Measurements from ENCODE around the gene ITGA11. TPM values are rescaled to one million over a fixed set of nuclear protein-coding genes. Genes with fewer than 3 reads are reported as not detected.

ITGA11 gene
- polyA plus RNA-seq, 1 of the 3 experiments (the other 2 are of a cell fraction) = 0.49 TPM

DNA sequence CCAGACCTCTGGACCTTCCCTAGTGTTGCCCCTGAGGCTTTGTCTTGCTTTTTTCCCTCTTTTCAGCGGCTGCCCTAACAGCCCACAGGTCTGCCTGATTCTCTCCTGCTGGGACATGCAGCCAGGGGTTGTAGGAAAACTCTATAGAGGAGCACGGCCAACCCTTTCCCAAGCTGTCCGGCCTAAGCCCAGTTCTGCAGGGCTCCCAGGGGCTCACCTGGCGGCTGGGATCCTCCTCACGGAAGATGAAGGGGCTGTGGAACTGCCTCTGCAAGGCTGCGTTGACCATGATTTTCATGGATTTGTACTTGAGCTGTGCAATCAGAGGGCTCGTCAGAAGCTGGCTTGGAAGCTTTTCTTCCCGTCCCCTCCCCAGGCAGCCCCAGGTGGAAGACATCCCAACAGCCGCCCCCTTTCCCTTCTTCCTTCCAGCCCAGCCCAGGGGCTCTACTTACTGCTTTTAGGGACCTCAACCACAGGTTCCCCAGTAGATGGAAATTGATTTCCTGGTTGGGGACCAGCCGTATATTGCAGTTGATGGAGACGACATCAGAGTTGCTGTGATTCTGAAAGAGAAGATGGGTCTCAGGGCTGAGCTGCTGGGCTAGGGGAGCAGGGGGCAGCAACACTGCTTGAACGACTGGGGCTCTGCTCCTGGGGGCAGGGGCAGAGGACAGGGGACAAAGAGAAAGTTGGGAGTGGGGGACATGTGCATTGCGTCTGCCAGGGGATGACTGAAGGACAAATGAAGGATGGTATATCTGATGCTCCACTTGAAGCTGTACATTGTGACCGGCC, 124.6 kb downstream of the ITGA11 start:
- no peak overlapping the region; the same call in 1 of the 2 replicates for H3K4me2 ChIP-seq
- no peak overlapping the region for H3K9ac ChIP-seq
- H3F3A ChIP-seq (replicated peaks; ENCODE audit: insufficient read depth) = peaks cover 8% of the 10 kb centered on the region
- ChIA-PET POLR2A (interaction anchor here (1.8 kb wide), 1 partner anchor 30 kb away, joined by 16 read pairs; the partner anchor contains the start of gene FEM1B), CTCF (interaction anchor here (0.7 to 4.5 kb wide), 49 partner anchors 11 to 625 kb away, joined by 3 to 75 read pairs (median 7); partner anchors contain the start of genes CLN6 and FEM1B)
- TF ChIP-seq NFIC (IDR thresholded peaks at IDR 0.05; ENCODE audit: borderline replicate concordance) = no peak
- no peaks in the 10 kb centered on the region for H3K27me3 ChIP-seq (ENCODE audit: insufficient read depth)
- no peaks in the 10 kb centered on the region for H4K20me1 ChIP-seq (ENCODE audit: insufficient read depth)
- H2AFZ ChIP-seq (ENCODE audit: low read depth) = peak overlapping the region; percentile 45; the same call in 1 of the 2 replicates
- no peaks in the 10 kb centered on the region for H3K9me2 ChIP-seq
- no peaks in the 10 kb centered on the region for H3K79me2 ChIP-seq (ENCODE audit: insufficient read depth)
- no peak overlapping the region for H3K4me3 ChIP-seq (ENCODE audit: low read depth in 2 of 2, low read length in 1 of 2)
- no peaks in the 10 kb centered on the region for H3K36me3 ChIP-seq (replicated peaks in 1 of 2; ENCODE audit: control insufficient read depth in 1 of 2, insufficient read depth in 2 of 2, low read length in 1 of 2)
- H3K27ac ChIP-seq (ENCODE audit: low read depth in 2 of 2, low read length in 1 of 2) = no peak overlapping the region
- 84% methylated on average over 11 of the region's 14 CpGs for WGBS (ENCODE audit: low lambda C conversion rate)
- no peaks in the 10 kb centered on the region for H3K9me3 ChIP-seq
- peak; percentile 10 for DNase-seq
- peaks cover 0 to 9% of the 10 kb centered on the region in 2 experiments; a peak in 1 of 4 replicates for H3K4me1 ChIP-seq (ENCODE audit: control insufficient read depth in 1 of 2, insufficient read depth in 2 of 2, low read depth in 1 of 2, low read length in 1 of 2)

- CTCF ChIA-PET = interaction anchor here (1.2 to 4.5 kb wide), 18 partner anchors 9 to 620 kb away, joined by 3 to 75 read pairs (median 14); partner anchors contain the start of gene CLN6
- WGBS (ENCODE audit: low lambda C conversion rate) = 83% methylated on average over 4 of the region's 6 CpGs
Observed at GRCh38 chr15:68305420-68305871, 126.5 kb downstream of the ITGA11 start.

GRCh38 chr15:68304589-68305337, 127.2 kb downstream of the ITGA11 start:
- Histone ChIP-seq H3K9ac (0 out of 2 replicates have a peak overlapping the region, but pooled peaks have one; percentile 33), H3K4me1 (ENCODE audit: control insufficient read depth in 1 of 2, insufficient read depth in 2 of 2, low read depth in 1 of 2, low read length in 1 of 2) (no peaks in the 10 kb centered on the region; a peak in 1 of 4 replicates), H2AFZ (ENCODE audit: low read depth) (no peak overlapping the region), H3K27ac (ENCODE audit: low read depth in 2 of 2, low read length in 1 of 2) (peak overlapping the region in 1 of 2 experiments; percentile 61; a peak in 2 of 4 replicates), H4K20me1 (ENCODE audit: insufficient read depth) (no peaks in the 10 kb centered on the region), H3K79me2 (ENCODE audit: insufficient read depth) (no peaks in the 10 kb centered on the region), H3K9me2 (no peaks in the 10 kb centered on the region), H3K9me3 (no peaks in the 10 kb centered on the region), H3K36me3 (replicated peaks in 1 of 2; ENCODE audit: control insufficient read depth in 1 of 2, insufficient read depth in 2 of 2, low read length in 1 of 2) (no peaks in the 10 kb centered on the region), H3K27me3 (ENCODE audit: insufficient read depth) (no peaks in the 10 kb centered on the region), H3K4me2 (no peak overlapping the region), H3K4me3 (ENCODE audit: low read depth in 2 of 2, low read length in 1 of 2) (no peak overlapping the region), H3F3A (replicated peaks; ENCODE audit: insufficient read depth) (peaks cover 8% of the 10 kb centered on the region)
- ChIA-PET POLR2A (no interaction called here), CTCF (interaction anchor here (0.8 to 4.5 kb wide), 13 partner anchors 14 to 620 kb away, joined by 3 to 75 read pairs (median 7); no protein-coding TSS in a partner anchor)
- DNase-seq = no peak
- WGBS (ENCODE audit: low lambda C conversion rate) = 86% methylated on average over 15 of the region's 15 CpGs
- TF ChIP-seq, protein P1, sequence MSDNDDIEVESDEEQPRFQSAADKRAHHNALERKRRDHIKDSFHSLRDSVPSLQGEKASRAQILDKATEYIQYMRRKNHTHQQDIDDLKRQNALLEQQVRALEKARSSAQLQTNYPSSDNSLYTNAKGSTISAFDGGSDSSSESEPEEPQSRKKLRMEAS (IDR thresholded peaks at IDR 0.05; ENCODE audit: low read depth) = no peak
- TF ChIP-seq YY1 (IDR thresholded peaks at IDR 0.05; ENCODE audit: low read depth) = no peak
- no peak for TF ChIP-seq CHD2 (IDR thresholded peaks at IDR 0.05; ENCODE audit: low read length, partially characterized antibody)
- no peak for TF ChIP-seq USF2 (IDR thresholded peaks at IDR 0.05; ENCODE audit: borderline replicate concordance, low read depth, low read length)

More at GRCh38 chr15:68305420-68305871, 126.5 kb downstream of the ITGA11 start:
- H3K79me2 ChIP-seq (ENCODE audit: insufficient read depth) = no peaks in the 10 kb centered on the region
- no peaks in the 10 kb centered on the region for H3K9me3 ChIP-seq
- H3K9ac ChIP-seq = no peak overlapping the region
- H3K27ac ChIP-seq (ENCODE audit: low read depth in 2 of 2, low read length in 1 of 2) = no peak overlapping the region
- no peaks in the 10 kb centered on the region for H3K36me3 ChIP-seq (replicated peaks in 1 of 2; ENCODE audit: control insufficient read depth in 1 of 2, insufficient read depth in 2 of 2, low read length in 1 of 2)
- no peak for DNase-seq
- H3K9me2 ChIP-seq = no peaks in the 10 kb centered on the region
- peaks cover 8% of the 10 kb centered on the region for H3F3A ChIP-seq (replicated peaks; ENCODE audit: insufficient read depth)
- POLR2A ChIA-PET = interaction anchor here (1.8 kb wide), 1 partner anchor 28 kb away, joined by 16 read pairs; the partner anchor contains the start of gene FEM1B
- H3K4me3 ChIP-seq (ENCODE audit: low read depth in 2 of 2, low read length in 1 of 2) = no peak overlapping the region
- no peak for TF ChIP-seq RCOR1 (IDR thresholded peaks at IDR 0.05; ENCODE audit: low read length)
- no peak overlapping the region for H2AFZ ChIP-seq (ENCODE audit: low read depth)
- no peak overlapping the region for H3K4me2 ChIP-seq
- peaks cover 0 to 4% of the 10 kb centered on the region in 2 experiments; a peak in 1 of 4 replicates for H3K4me1 ChIP-seq (ENCODE audit: control insufficient read depth in 1 of 2, insufficient read depth in 2 of 2, low read depth in 1 of 2, low read length in 1 of 2)
- no peaks in the 10 kb centered on the region for H3K27me3 ChIP-seq (ENCODE audit: insufficient read depth)
- H4K20me1 ChIP-seq (ENCODE audit: insufficient read depth) = no peaks in the 10 kb centered on the region

Measured in SK-N-SH (cell line).